H9 (cell line): ENCODE measurements around the gene LDLR. TPM values are rescaled to one million over a fixed set of nuclear protein-coding genes. Genes with fewer than 3 reads are reported as not detected.

ENCODE experiments used
- DNase-seq: peaks from one replicate; pipeline ENCODE4 v3.0.0-alpha.2; 2017
- H2AFZ ChIP-seq: one replicate; pipeline ENCODE4 v1.6.1; 2013; ENCODE audit warnings: mild to moderate bottlenecking, low read length, control low read depth, moderate library complexity
- H2AK5ac ChIP-seq: 2 replicates; pipeline ENCODE4 v1.6.1; 2013; ENCODE audit warnings: low read length, control low read depth, mixed read lengths; ENCODE audit not compliant: insufficient read length
- H2BK120ac ChIP-seq: one replicate; pipeline ENCODE4 v1.6.1; 2013; ENCODE audit warnings: low read depth, mild to moderate bottlenecking, low read length, control low read depth, inconsistent platforms; ENCODE audit not compliant: poor library complexity, severe bottlenecking
- H2BK12ac ChIP-seq: 2 replicates; pipeline ENCODE4 v1.6.1; 2013; ENCODE audit warnings: low read length, control low read depth, mixed read lengths, low read depth; ENCODE audit not compliant: insufficient read length
- H2BK15ac ChIP-seq: 2 replicates; pipeline ENCODE4 v1.6.1; 2013; ENCODE audit warnings: low read depth, low read length, control low read depth
- H2BK20ac ChIP-seq: one replicate; pipeline ENCODE4 v1.6.1; 2013; ENCODE audit warnings: low read depth, mild to moderate bottlenecking, low read length, control low read depth, inconsistent platforms; ENCODE audit not compliant: poor library complexity, severe bottlenecking
- H2BK5ac ChIP-seq: 2 replicates; pipeline ENCODE4 v1.6.1; 2013; ENCODE audit warnings: low read length, control low read depth, mixed read lengths; ENCODE audit not compliant: insufficient read length
- H3K14ac ChIP-seq: 2 replicates; pipeline ENCODE4 v1.6.1; 2013; ENCODE audit warnings: low read length, control low read depth; ENCODE audit not compliant: insufficient read depth
- H3K18ac ChIP-seq: 2 replicates; pipeline ENCODE4 v1.6.1; 2013; ENCODE audit warnings: low read depth, mild to moderate bottlenecking, mixed read lengths, low read length, control low read depth; ENCODE audit not compliant: insufficient read length
- H3K23ac ChIP-seq: 2 replicates; pipeline ENCODE4 v1.6.1; 2013; ENCODE audit warnings: low read length, control low read depth, mixed read lengths, low read depth; ENCODE audit not compliant: insufficient read length
- H3K23me2 ChIP-seq: 2 replicates; pipeline ENCODE4 v1.6.1; 2013; ENCODE audit warnings: low read depth, mild to moderate bottlenecking, mixed read lengths, low read length, control low read depth; ENCODE audit not compliant: insufficient read length, poor library complexity, severe bottlenecking
- H3K27ac ChIP-seq: 2 replicates; pipeline ENCODE4 v1.5.1; 2013; ENCODE audit warnings: low read length, control low read depth, mixed read lengths, low read depth; ENCODE audit not compliant: insufficient read length
- H3K27me3 ChIP-seq: 2 replicates; pipeline ENCODE4 v1.6.1; 2013; ENCODE audit warnings: low read length, control low read depth, inconsistent platforms; ENCODE audit not compliant: insufficient read depth
- H3K4ac ChIP-seq: 2 replicates; pipeline ENCODE4 v1.6.1; 2013; ENCODE audit warnings: low read depth, mild to moderate bottlenecking, control low read depth, inconsistent platforms, low read length, moderate library complexity
- H3K4me1 ChIP-seq: 2 replicates; pipeline ENCODE4 v1.6.1; 2013; ENCODE audit warnings: low read length, control low read depth, inconsistent platforms; ENCODE audit not compliant: insufficient read depth
- H3K4me2 ChIP-seq: 2 replicates; pipeline ENCODE4 v1.6.1; 2013; ENCODE audit warnings: low read length, control low read depth, mixed read lengths; ENCODE audit not compliant: insufficient read length, insufficient read depth
- H3K56ac ChIP-seq: 2 replicates; pipeline ENCODE4 v1.6.1; 2013; ENCODE audit warnings: low read depth, mild to moderate bottlenecking, mixed read lengths, low read length, control low read depth; ENCODE audit not compliant: insufficient read length
- H3K79me1 ChIP-seq: 2 replicates; pipeline ENCODE4 v1.6.1; 2013; ENCODE audit warnings: low read depth, mild to moderate bottlenecking, moderate library complexity, low read length, control low read depth, inconsistent platforms; ENCODE audit not compliant: insufficient read depth, poor library complexity, severe bottlenecking
- H3K79me2 ChIP-seq: 2 replicates; pipeline ENCODE4 v1.6.1; 2013; ENCODE audit warnings: low read length, control low read depth, inconsistent platforms; ENCODE audit not compliant: insufficient read depth
- H3K9ac ChIP-seq: 2 replicates; pipeline ENCODE4 v1.6.1; 2013; ENCODE audit warnings: low read length, control low read depth, mixed read lengths; ENCODE audit not compliant: insufficient read length; ENCODE audit errors: extremely low read depth
- H3K9me3 ChIP-seq: one replicate; pipeline ENCODE4 v1.6.1; 2013; ENCODE audit warnings: low read depth, low read length, inconsistent platforms; ENCODE audit not compliant: control insufficient read depth
- H3T11ph ChIP-seq: one replicate; pipeline ENCODE4 v1.6.1; 2013; ENCODE audit warnings: mild to moderate bottlenecking, low read length, control low read depth, inconsistent platforms
- H4K20me1 ChIP-seq: one replicate; pipeline ENCODE4 v1.6.1; 2013; ENCODE audit not compliant: control insufficient read depth, insufficient read length, insufficient read depth
- H4K5ac ChIP-seq: 2 replicates; pipeline ENCODE4 v1.6.1; 2013; ENCODE audit warnings: low read depth, mild to moderate bottlenecking, mixed read lengths, low read length, control low read depth; ENCODE audit not compliant: insufficient read length
- H4K8ac ChIP-seq: replicated peaks from 2 replicates; pipeline ENCODE4 v1.6.1; 2013; ENCODE audit warnings: low read length, control low read depth, mixed read lengths, low read depth; ENCODE audit not compliant: insufficient read length
- H4K91ac ChIP-seq: 2 replicates; pipeline ENCODE4 v1.6.1; 2013; ENCODE audit warnings: low read depth, mild to moderate bottlenecking, moderate library complexity, mixed read lengths, low read length, control low read depth; ENCODE audit not compliant: insufficient read length
- H3K27ac Mint-ChIP-seq, 3 experiments: 2 replicates in 2 of 3; 3 replicates in 1 of 3; pipeline ENCODE4 v1.8.0; 2020 to 2021; ENCODE audit warnings: mixed read lengths in 3 of 3, mild to moderate bottlenecking in 1 of 3, moderate library complexity in 1 of 3
- H3K27me3 Mint-ChIP-seq: 2 replicates; pipeline ENCODE4 v1.8.0; 2021; ENCODE audit warnings: low read depth, mild to moderate bottlenecking, moderate library complexity, mixed read lengths
- H3K36me3 Mint-ChIP-seq, 3 experiments: 2 replicates in 2 of 3; 3 replicates in 1 of 3; pipeline ENCODE4 v1.8.0; 2020 to 2021; ENCODE audit warnings: low read depth in 3 of 3, mixed read lengths in 3 of 3; ENCODE audit not compliant: insufficient read depth in 1 of 3
- H3K4me1 Mint-ChIP-seq, 2 experiments: 2 replicates each; pipeline ENCODE4 v1.8.0; 2020; ENCODE audit warnings: mixed read lengths in 2 of 2
- H3K4me3 Mint-ChIP-seq, 2 experiments: 2 replicates in 1 of 2; 3 replicates in 1 of 2; pipeline ENCODE4 v1.8.0; 2020 to 2021; ENCODE audit warnings: mild to moderate bottlenecking in 2 of 2, mixed read lengths in 2 of 2, moderate library complexity in 1 of 2
- H3K9me3 Mint-ChIP-seq, 2 experiments: 2 replicates in 1 of 2; 3 replicates in 1 of 2; pipeline ENCODE4 v1.8.0; 2020; ENCODE audit warnings: mild to moderate bottlenecking in 2 of 2, mixed read lengths in 2 of 2, moderate library complexity in 1 of 2
- WGBS: extraction: QIAGEN DNeasy Blood & Tissue Kit; methylation state at CpG from one replicate; pipeline ENCODE4 v1.1.7; 2013; ENCODE audit warnings: missing lambda C conversion rate, low lambda C conversion rate, mixed read lengths; ENCODE audit not compliant: insufficient read length; ENCODE audit errors: extremely low coverage; 5-methylcytosine and 5-hydroxymethylcytosine counted together
- total RNA-seq: library from RNA; stranded (reverse); gene quantifications from 2 replicates; pipeline ENCODE4 v1.2.1, GENCODE V29; 2021
- TF ChIP-seq, protein P1 (sequence below): fragments of 200-600 bp; sonication (generic); conservative IDR thresholded peaks from 3 replicates; pipeline ENCODE4 v1.8.0; 2021; ENCODE audit warnings: antibody characterized with exemption, mild to moderate bottlenecking

The LDLR gene
- total RNA-seq, 1 experiment from 2014 or later, result 92.7 TPM

DNA sequence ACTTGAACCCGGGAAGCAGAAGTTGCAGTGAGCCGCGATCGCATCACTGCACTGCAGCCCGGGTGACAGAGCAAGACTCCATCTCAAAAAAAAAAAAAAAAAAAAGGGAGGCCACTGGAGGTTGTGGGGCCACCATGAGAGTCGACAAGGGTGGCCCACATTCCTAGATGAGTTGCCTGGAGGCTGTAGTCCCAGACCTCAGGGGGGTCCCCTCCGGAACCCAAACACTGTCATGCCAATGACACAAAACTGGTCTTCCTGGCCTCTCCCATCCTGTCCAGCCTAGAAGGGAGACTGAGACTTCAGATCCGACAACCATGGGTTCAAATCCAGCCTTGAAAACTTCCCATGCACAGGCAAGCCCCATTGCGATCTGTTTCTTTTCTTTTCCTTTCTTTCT, 51.6 kb downstream of the LDLR start:
- Histone ChIP-seq H2BK120ac (no peak overlapping the region), H4K8ac (no peak overlapping the region), H3K9me3 (no peaks in the 10 kb centered on the region), H2BK15ac (no peak overlapping the region), H3K79me2 (no peaks in the 10 kb centered on the region), H2AFZ (no peak overlapping the region), H2AK5ac (no peak overlapping the region), H3K4me2 (no peak overlapping the region), H3K56ac (no peak overlapping the region), H4K20me1 (no peaks in the 10 kb centered on the region), H2BK20ac (no peak overlapping the region), H3K9ac (no peak overlapping the region), H3K79me1 (no peaks in the 10 kb centered on the region), H2BK12ac (no peak overlapping the region), H3K23ac (no peak overlapping the region), H3K14ac (no peak overlapping the region), H3K18ac (no peak overlapping the region), H2BK5ac (no peak overlapping the region), H3K23me2 (no peaks in the 10 kb centered on the region), H3K4ac (no peak overlapping the region), H3K4me1 (no peaks in the 10 kb centered on the region; the same call in 1 of the 2 replicates), H3K27ac (no peak overlapping the region), H3T11ph (no peak overlapping the region), H4K5ac (no peak overlapping the region), H4K91ac (no peak overlapping the region), H3K27me3 (no peaks in the 10 kb centered on the region)
- H3K27me3 Mint-ChIP-seq, result no peaks in the 10 kb centered on the region; the same call in 1 of the 2 replicates
- no CpG with 5 or more reads among the region's 9 CpGs for WGBS
- peaks cover 22 to 27% of the 10 kb centered on the region in 2 experiments for H3K4me1 Mint-ChIP-seq
- H3K9me3 Mint-ChIP-seq, result no peaks in the 10 kb centered on the region
- peaks cover 7 to 10% (median 10%) of the 10 kb centered on the region in 3 experiments; a peak in 6 of 7 replicates for H3K36me3 Mint-ChIP-seq
- no peak overlapping the region for H3K27ac Mint-ChIP-seq
- DNase-seq, result no peak
- H3K4me3 Mint-ChIP-seq, result no peak overlapping the region
- TF ChIP-seq, protein P1, sequence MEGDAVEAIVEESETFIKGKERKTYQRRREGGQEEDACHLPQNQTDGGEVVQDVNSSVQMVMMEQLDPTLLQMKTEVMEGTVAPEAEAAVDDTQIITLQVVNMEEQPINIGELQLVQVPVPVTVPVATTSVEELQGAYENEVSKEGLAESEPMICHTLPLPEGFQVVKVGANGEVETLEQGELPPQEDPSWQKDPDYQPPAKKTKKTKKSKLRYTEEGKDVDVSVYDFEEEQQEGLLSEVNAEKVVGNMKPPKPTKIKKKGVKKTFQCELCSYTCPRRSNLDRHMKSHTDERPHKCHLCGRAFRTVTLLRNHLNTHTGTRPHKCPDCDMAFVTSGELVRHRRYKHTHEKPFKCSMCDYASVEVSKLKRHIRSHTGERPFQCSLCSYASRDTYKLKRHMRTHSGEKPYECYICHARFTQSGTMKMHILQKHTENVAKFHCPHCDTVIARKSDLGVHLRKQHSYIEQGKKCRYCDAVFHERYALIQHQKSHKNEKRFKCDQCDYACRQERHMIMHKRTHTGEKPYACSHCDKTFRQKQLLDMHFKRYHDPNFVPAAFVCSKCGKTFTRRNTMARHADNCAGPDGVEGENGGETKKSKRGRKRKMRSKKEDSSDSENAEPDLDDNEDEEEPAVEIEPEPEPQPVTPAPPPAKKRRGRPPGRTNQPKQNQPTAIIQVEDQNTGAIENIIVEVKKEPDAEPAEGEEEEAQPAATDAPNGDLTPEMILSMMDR, result no peak
